ENCODE results near the gene ATF6.

The ATF6 gene

DNA sequence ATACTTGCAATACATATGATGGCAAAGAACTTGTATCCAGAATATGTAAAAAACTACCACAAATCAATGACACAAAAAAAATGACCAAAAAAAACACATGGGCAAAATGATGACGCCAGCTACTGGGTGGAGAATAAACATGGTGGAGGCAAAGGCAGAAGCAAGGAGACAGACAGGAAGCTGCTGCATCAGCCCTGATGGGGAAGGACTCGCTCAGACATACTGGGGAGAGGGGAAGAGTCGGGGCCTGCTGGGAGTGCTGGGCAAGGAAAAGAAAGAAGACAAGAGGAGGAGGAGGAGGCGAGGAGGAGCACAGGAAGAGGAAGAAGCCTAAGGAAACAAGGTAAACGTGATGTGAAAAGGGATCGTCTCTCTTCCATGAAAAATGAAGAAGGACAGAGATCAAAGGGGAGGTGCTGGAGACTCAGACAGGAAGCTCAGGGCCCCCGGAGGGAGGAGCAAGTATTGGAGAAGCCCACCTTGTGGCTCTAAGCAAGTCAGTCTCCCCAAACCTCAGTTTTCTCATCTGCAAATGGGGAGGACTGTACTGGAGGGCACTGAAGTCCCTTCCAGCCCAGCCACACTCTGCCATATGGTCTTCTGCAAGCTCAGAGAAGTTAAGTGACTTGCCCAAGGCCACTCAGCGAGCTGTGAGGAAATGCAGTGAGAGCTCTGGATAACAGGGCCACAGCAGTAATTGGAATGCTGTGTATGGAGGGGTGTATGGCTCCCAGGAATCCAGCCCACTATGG lies 233.4 kb downstream of the ATF6 start:
- DNase-seq (ENCODE audit: low read depth, low spot score) = no peak

DNA sequence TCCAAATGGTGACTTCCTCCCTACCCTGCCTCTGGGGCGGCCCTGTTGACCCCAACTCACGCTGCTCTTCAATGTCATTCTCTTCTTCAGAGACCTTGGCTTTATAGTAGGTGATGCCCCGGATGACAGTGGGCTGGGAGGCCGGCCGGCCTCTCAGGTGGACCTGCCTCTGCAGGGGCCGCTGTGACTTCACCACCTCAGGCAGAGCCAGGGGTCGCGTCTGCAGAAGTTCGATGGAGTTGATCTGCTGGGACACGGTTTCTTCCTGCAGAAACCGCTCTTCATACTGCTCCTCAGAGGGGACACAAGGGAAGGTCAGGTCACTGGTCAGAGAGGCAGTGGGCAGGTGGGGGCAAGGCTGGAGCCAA lies 233.9 kb downstream of the ATF6 start:
- DNase-seq (ENCODE audit: low read depth, low spot score) = no peak

DNA sequence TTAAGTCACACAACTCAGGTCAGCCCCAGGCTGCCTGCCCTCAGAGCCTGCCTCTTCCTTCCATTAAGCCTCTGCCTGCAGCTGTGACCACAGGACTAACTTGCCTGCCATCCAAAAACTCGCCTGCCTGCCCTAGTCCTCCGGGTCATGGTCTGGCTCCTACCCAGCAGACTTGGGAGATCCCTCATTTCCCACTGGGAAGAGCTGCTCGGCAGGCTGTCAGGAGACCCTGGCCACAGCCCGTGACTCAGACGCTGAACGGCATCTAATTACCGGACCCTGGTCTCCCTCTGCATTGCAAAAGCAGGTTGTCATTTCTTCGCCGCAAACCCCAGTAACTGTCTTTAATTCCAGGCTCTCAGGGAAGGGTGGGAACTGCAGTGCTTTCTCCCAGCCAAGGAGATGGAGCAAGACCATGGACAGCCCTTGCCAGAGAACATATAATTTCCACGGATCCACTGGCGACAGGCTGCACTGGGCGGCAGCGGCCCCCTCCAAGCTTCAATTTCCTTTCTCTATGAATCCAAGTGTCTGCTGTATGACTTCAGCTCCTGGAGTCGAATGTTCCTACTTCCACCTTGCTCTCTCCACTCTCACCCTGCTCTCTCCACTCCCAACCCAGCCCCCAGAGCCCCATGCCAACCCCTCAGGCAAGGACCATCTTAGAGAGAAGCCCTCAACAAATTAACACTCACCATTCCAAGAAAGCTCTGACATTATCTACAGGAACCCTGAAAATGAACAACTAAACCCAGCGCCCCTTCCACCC lies 237.1 kb downstream of the ATF6 start:
- peak; percentile 66 for DNase-seq (ENCODE audit: low read depth, low spot score)

DNA sequence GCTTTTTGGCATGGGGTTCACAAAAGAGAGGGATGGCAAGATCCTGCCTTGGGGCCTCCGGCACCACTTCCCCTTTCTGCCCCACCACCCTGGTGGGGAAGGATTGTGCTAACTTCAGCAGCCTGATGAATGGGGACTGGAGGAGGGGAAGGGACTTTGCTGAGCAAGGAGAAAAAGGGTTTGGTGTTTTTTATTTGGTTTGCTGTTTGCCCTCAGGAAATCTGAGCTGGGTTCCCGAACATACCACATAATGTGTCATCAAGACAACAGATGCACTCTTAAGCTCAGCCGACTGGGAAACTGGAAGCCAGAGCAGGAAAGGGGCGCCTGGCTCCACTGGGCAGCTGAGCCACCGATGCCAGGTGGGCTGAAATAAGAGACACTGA lies 237.7 kb downstream of the ATF6 start:
- DNase-seq (ENCODE audit: low read depth, low spot score) = peak; percentile 86

DNA sequence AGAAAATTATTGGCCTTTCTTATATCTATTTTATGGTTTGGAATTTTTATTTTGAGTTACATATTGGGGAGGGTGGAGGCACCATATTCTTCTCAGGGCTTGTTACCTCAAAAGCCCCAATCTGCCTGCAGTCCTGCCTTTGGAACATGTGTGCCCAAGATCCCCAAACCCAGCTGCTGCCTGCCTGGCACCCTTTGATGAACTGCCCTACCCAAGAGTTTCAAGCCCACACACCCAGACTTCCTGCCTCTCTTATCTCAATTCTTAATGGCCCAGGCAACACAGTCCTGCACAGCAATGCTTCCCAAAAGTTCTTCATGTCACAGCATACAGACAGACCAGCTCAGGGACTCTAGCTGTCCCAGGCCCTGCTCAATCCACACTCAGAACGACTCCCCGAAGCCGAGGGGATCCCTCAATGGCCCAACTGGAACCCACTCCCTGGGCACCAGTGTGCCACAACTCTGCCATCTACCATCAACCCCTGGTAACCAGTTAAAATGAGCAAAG lies 238.4 kb downstream of the ATF6 start:
- peak; percentile 17 for DNase-seq (ENCODE audit: low read depth, low spot score)

DNA sequence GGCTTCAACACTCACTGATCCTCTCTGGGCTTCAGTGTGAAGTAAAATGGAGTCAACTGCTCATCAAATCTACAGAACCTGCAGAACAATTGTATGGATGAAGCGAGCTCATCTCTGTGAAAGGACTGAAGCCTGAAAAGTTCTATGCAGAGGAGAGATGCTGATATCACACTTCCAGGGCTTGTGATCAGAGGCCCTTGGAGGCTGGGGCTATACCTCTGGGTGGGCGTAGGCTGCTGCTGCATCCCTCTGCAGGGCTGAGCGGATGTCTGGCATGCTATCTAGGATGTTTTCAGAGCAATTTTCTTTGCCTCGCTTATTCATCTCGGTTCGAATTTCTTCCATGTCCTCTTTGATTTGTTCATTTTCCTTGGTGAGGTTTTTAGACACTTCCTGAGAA lies 240.0 kb downstream of the ATF6 start:
- DNase-seq (ENCODE audit: low read depth, low spot score) = no peak

DNA sequence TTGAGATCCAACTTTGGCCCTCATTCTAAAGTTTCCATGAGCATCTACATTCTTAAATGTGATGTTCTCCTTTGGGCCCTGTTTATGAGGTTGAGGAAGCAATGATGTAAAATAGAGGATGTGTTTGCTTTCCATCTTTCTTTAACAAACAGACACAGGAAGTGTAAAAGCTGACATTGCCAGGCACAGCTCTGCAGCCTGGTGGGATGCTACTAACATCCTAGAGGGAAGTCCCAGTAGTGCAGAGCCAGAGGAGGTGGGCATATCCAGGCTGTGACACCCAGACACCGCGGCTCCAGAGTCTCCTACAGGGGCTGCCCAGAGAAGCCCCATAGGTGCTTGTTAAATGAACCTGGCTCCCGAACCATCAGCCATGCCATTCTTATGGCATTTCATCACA lies 241.3 kb downstream of the ATF6 start:
- DNase-seq (ENCODE audit: low read depth, low spot score) = no peak

DNA sequence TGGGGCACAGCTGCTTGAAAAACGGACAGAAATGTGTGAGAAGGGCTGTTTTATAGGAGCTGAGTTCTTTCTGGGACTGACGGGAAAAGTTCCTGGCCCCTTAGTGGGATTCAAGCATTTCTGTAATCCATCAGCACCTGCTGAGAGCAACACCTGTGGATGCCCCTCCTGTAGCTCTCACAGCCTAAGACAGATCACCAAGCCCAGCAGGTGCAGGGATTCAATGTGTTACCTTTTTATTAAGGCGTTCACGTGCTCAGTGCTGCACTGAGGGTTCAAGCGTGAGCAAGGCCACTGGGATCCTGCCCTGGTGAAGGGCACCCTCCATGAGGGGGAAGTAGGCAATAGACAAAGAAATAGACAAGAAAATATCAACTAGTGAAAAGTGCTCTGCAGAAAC lies 242.7 kb downstream of the ATF6 start:
- DNase-seq (ENCODE audit: low read depth, low spot score) = no peak

DNA sequence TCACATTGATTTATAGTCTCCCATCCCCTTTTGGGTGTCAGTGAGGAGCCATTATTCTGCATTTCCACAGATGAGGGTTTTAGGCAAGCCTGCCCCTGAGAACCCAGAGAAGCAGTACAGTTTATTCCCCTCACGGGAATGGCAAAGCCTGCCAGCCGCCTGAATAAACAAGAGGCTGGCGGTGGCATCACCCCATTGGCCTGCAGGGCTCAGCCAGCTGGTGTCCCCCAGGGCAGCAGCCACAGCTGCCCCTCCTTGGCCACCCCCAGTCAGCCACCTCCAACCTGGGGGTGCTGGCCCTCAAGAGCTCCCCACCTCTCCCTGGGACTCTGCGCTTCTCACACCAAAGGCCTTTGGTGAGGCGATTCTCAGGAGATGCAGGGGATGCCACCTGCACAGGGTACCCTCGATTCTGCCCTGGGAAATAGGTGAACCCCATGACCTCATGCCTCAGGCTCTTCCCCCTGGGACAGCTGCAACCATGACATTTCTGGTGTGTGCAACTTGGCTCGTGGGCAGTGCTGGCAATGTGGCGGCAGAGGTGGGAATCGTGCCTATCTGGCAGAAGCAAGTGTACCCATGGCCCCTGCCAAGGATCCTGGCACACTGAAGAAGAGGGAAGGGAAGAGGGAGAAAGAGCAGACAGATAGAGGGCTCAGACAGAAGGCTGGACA lies 243.5 kb downstream of the ATF6 start:
- DNase-seq (ENCODE audit: low read depth, low spot score) = no peak

DNA sequence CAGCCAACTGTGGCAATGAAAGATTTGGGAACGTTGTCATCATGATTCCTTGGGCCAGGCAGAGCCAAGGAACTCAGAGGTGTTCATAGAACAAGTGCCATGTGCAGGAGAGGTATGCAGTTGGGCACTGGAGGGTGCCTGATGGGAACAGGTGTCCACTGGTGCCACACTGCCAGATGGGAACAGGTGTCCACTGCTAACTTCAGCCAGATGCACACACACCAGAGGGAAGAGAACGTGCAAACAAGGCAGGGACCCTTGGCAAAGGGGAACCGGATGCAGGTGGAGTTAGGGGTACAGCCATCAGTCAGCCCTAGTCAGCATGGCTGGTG lies 244.0 kb downstream of the ATF6 start:
- no peak for DNase-seq (ENCODE audit: low read depth, low spot score)

DNA sequence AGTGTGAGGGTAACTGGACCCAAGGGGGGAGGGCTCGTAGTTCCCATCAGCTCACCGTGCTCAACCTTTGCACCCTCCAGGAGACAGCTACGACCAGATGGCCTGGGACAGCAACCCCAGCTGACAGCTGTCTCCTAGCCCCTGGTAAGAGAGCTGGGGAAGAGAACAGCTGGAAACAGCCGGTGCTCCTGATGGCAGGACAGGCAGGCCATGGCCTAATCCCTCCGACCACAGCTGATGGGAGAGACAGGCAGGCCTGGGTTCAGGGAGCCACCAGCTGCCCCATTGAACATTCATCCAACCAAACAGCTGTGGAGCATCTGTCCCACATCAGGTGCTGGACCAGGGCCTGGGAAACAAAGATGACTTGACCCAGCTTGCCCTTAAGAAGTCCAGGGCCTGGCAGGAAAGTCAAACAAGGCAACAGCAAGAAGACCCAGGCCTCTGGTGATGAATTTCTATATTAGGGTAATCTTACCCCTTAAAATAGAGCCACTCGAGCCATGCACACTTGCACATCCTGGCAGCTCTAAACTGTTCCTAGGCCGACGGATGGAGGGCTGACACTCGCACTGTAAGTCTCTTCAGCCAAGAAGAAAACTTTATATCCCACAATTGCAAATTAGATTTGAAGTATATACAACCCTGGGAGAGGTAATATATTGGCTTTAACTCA lies 245.4 kb downstream of the ATF6 start:
- no peak for DNase-seq (ENCODE audit: low read depth, low spot score)

DNA sequence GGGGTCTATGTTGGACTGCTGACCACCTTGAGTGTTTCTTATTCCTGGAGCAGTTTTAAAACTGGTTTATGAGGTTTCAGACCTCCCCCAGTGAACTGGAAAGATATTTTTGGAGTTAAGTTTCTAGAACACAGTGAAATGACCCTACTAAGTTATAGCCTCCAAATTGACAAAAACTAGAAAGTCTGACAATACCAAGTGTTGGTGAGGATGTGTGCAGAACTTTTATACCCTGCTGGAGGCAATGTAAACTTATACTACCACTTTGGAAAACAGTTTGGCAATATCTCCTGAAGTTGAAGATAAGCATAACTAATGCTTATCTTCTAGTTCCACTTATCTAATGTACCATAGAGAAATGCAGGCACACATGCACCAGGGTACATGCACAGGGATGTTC lies 247.2 kb downstream of the ATF6 start:
- DNase-seq (ENCODE audit: low read depth, low spot score) = no peak

Measured in ELF-1 (cell line).